Sigmoid colon (tissue), 4 donors: Measurements from ENCODE around the gene CREB3L2.

Source experiments
- CTCF ChIP-seq, 4 experiments: fragments of 450-650 bp in 3 of 4; fragments of 200-600 bp in 1 of 4; IDR thresholded peaks; one replicate each; pipeline ENCODE4 v1.5.1; 2016 to 2019; ENCODE audit warnings: antibody characterized with exemption in 4 of 4, mild to moderate bottlenecking in 3 of 4, moderate library complexity in 2 of 4
- EP300 ChIP-seq, 4 donors: sonication (generic); formaldehyde crosslinking; IDR thresholded peaks; one replicate each; pipeline ENCODE4 v1.6.1; 2017; ENCODE audit warnings: antibody characterized with exemption in 4 of 4
- POLR2A ChIP-seq, 2 donors: fragments of 450-650 bp; IDR thresholded peaks; one replicate each; pipeline ENCODE4 v1.6.1; 2016; ENCODE audit warnings: antibody characterized with exemption in 2 of 2, mild to moderate bottlenecking in 2 of 2, moderate library complexity in 2 of 2
- POLR2AphosphoS5 ChIP-seq, 4 donors: sonication (generic); formaldehyde crosslinking; IDR thresholded peaks; one replicate each; pipeline ENCODE4 v1.6.1; 2017; ENCODE audit warnings: antibody characterized with exemption in 4 of 4

- TF ChIP-seq CTCF (IDR thresholded peaks at IDR 0.05): no peak
- TF ChIP-seq POLR2A (IDR thresholded peaks at IDR 0.05): no peak
- no peak for TF ChIP-seq POLR2AphosphoS5 (IDR thresholded peaks at IDR 0.05)
- no peak for TF ChIP-seq EP300 (IDR thresholded peaks at IDR 0.05)
Observed at GRCh38 chr7:137946011-137946410, 55.9 kb downstream of the CREB3L2 start.
